Measurements from ENCODE around the gene KSR1. TPM values are rescaled to one million over a fixed set of nuclear protein-coding genes. Genes with fewer than 3 reads are reported as not detected.

The KSR1 gene
- total RNA-seq, 2 donors from 2014 or later: 132 to 194 TPM

DNA sequence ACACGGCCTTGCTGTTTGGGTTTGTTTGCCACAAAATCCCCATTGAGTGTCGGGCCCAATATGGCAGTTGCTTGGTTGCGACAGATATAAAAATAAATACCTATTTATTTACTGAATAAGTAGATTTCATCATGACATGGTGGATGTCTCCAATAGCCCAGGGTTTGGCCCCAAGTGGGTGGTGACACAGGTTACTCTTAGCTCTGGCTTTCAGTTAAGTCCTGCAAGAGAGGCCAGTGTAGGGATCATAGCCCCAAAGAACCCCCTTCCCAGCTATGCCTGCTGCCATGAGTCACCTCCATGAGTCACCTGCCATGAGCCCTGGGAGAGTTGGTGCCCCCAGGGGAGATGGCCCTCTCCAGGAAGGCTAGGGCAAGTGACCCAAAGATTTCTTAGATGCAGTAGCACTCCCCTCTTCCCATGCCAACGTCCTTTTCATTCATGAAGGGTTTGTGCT, 96.1 kb downstream of the KSR1 start:
- H3K27ac Mint-ChIP-seq: peak overlapping the region; percentile 41 to 46
- H3K36me3 Mint-ChIP-seq: peaks cover 17 to 39% of the 10 kb centered on the region in 2 donors
- no peaks in the 10 kb centered on the region for H3K9me3 Mint-ChIP-seq
- ATAC-seq: peak; percentile 63 to 82
- DNase-seq (ENCODE audit: low spot score in 2 of 2): no peak

DNA sequence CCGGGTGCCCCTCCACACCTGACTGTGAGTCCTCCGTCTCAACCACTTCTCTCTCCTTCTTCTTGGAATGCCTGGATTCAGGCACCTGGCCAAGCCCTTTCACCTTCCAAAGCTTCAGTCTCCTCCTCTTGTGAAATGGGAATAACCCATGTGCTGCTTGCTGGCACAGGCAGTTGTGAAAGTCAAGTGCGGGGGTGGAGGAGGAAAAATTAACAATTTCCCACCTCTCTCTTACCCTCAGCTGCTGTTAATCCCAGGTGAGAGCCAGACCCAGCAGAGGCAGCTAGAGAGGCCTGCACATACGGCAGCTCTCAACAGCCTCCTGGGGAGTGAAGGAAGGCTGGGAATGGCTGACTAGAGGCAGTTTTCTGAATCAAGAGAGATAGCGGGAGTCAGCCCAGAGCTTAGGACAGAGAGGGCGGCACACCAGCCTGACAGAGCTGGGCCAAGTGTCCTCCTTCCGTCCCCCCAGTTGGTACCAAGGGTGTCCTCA, 96.8 kb downstream of the KSR1 start:
- peaks cover 17 to 44% of the 10 kb centered on the region in 2 donors for H3K36me3 Mint-ChIP-seq
- H3K27ac Mint-ChIP-seq: peak overlapping the region; percentile 46 to 85
- H3K9me3 Mint-ChIP-seq: no peaks in the 10 kb centered on the region
- no peak for DNase-seq (ENCODE audit: low spot score in 2 of 2)
- ATAC-seq: no peak

DNA sequence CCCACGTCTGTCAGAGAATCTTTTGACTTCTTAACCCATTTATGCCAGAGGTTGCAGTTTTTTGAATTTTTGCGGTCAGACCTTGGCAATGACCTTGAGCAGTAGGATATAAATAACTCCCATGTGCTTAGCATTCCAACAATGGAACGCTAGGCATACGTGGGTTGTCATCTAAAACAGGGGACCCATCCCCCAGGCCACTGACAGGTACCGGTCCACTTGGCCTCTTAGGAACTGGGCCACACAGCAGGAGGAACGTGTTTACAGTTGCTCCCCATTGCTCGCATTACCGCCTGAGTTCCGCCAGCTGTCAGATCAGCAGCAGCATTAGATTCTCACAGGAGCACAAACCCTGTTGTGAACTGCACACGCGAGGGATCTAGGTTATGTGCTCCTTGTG, 97.9 kb downstream of the KSR1 start:
- ATAC-seq: no peak
- Mint-ChIP-seq H3K36me3 (peaks cover 22 to 55% of the 10 kb centered on the region in 2 donors), H3K27ac (peak overlapping the region in 1 of 2 donors; percentile 65), H3K9me3 (no peaks in the 10 kb centered on the region)
- no peak for DNase-seq (ENCODE audit: low spot score in 2 of 2)

DNA sequence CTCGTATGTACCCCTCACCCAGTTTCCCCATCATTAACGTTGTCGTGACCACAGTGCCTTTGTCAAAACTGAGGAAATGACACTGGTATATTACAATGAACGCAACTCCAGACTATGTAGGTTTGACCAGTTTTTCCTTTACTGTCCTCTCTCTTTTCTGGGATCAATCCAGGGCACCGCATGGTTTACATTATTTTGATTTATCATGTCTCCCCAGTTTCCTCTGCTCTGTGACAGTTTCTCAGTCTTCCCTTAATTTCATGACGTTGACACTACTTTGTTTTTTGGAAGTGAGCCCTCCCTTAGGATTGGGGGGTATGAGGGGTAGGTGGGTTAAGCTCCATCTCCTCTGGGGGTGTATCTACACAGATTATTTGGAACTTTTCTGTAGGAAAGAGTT, 98.7 kb downstream of the KSR1 start:
- Mint-ChIP-seq H3K27ac (no peak overlapping the region), H3K9me3 (no peaks in the 10 kb centered on the region), H3K36me3 (peaks cover 27 to 62% of the 10 kb centered on the region in 2 donors)
- no peak for DNase-seq (ENCODE audit: low spot score in 2 of 2)
- no peak for ATAC-seq

DNA sequence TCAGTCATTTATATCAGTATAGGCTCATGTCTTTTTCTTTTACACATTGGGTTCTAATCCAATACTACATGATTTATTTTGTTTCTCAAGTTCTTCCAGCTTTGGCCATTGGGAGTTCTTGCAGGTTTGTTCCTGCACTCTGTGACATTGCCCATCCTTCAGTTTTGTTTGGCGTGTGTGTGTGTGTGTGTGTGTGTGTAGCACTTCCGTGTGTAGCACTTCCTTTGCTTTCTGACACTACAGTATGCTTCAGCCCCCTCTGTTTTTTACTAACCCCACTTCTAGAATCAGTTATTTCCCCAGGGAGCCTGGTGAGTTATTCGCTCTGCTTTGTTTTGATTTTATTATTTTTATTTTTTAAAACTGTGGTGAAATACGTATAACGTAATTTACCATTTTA, 99.1 kb downstream of the KSR1 start:
- no peaks in the 10 kb centered on the region for H3K9me3 Mint-ChIP-seq
- ATAC-seq (no peak), DNase-seq (ENCODE audit: low spot score in 2 of 2) (no peak)
- no peak overlapping the region for H3K27ac Mint-ChIP-seq
- peaks cover 27 to 65% of the 10 kb centered on the region in 2 donors for H3K36me3 Mint-ChIP-seq

DNA sequence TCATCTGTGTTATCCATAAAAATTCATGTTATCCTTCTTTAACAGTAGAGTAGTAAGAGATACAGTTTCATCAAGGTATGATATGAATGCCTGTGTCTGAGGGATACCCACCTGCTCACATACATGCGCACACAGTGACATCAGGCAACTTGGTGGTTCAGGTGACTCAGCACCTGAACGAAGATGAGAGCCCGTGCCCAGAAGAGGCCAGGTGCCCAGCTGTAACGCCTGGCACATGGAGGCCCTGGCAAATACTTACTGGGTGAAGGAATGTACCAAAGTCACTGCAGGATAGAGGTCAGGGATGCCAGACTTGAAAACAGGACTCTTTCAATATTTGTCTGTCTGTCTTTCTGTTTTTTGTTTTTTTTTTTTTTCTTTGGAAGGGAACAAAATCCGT, 102.1 kb downstream of the KSR1 start:
- no peaks in the 10 kb centered on the region for H3K9me3 Mint-ChIP-seq
- no peak overlapping the region for H3K27ac Mint-ChIP-seq
- DNase-seq (ENCODE audit: low spot score in 2 of 2) (no peak), ATAC-seq (no peak)
- peaks cover 14 to 61% of the 10 kb centered on the region in 2 donors for H3K36me3 Mint-ChIP-seq

DNA sequence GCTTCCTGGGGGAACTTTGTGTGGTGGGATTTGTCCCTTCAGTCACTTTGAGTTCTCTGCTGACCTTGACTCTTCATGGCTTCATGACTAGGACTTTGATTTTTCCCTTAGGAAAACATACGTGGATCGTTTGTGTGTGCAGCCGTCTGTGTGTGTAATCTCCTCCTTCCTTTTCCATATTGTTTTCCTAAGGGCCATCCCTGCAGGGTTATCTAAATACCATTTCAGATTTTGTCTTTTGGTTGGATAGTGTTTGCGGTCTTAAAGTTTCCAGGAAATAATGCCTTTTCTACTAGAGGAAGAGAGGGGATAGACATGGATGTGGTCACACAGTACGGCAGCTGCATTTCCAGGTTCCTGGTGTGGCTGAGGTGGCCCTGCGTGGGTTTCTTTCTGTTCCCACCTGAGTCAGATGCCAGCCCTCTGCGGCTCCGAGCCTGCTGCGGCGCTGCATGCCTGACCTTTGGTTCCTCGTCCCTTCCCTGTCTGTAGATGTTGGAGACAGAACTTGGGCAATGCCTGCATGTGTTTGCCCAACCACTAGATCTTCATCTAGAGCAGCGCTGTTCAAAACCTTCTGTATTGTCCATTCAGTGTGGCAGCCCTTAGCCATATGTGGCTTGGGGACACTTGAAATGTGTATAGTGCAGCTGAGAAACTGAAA, 102.7 kb downstream of the KSR1 start:
- DNase-seq (ENCODE audit: low spot score in 2 of 2): no peak
- no peaks in the 10 kb centered on the region for H3K9me3 Mint-ChIP-seq
- peak overlapping the region in 1 of 2 donors; percentile 96 for H3K27ac Mint-ChIP-seq
- peaks cover 14 to 68% of the 10 kb centered on the region in 2 donors for H3K36me3 Mint-ChIP-seq
- ATAC-seq: no peak

DNA sequence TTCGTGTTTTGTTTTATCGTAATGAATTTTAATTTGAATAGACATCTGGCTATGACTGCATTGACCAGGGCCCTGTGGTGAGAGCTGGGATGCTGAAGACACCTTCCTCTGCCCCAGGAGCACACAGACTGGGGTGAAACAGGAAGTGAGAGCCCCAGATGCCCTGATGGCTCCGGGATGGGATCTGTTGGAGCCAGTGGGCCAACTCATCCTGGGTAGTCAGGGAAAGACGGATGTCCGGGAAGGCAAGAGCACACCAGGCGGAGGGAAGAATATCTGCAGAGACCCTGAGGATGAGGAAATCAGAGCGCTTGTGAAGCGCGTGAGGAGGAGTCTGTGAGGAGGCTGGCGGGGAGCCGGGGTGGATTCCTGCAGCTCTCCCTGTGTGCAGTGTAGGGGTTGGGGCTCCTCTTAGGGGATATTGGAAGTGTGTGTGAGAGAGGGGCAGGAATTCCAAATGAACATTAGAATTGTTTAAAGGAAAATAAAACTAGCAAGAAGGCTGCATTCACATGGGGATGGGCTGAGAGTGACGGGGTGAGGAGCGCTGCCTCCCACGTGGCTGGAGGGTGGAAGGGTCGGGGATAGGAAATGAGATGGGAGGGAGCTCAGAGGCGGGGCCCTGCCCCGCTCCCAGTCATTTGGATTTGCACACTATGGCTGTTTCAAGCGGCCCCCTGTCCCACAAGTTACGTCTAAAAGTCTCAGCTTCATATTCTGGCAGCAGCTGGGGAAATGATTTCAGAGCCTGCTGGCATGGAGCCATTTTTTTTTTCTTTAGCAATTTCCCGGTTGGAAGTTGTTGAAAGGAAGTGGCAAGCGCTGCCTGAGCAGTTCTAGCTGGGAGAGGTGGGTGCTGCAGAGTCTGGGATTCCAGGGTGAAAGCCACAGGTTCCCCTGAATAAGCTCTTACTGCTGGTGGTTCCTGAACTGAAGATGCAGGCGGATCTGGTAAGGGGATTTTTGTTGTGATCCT, 103.5 kb downstream of the KSR1 start:
- Mint-ChIP-seq H3K27ac (peak overlapping the region in 1 of 2 donors; percentile 96), H3K9me3 (no peaks in the 10 kb centered on the region), H3K36me3 (peaks cover 14 to 73% of the 10 kb centered on the region in 2 donors)
- DNase-seq (ENCODE audit: low spot score in 2 of 2) (no peak), ATAC-seq (no peak)

DNA sequence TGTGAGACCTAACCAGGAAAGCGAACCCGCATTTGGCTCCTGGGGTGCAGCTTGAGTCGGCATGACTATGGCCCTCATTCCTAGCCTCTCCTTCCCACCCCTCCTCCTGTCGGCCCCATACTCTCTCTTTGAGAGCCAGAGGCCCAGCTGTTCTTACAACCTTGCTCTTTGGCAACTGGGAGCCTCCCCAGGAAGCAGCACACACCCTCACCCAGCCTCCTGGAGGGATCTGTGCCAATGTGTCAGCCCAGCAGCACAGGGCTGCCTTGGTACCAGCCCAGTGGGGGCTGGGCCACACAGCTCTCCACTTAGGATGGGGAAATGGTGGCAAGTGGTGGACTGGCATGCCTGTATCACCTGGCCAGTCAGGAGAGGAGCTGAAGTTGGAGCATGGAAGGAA, 104.4 kb downstream of the KSR1 start:
- DNase-seq (ENCODE audit: low spot score in 2 of 2) (no peak), ATAC-seq (no peak)
- Mint-ChIP-seq H3K36me3 (peaks cover 14 to 75% of the 10 kb centered on the region in 2 donors), H3K27ac (peak overlapping the region in 1 of 2 donors; percentile 9), H3K9me3 (no peaks in the 10 kb centered on the region)

DNA sequence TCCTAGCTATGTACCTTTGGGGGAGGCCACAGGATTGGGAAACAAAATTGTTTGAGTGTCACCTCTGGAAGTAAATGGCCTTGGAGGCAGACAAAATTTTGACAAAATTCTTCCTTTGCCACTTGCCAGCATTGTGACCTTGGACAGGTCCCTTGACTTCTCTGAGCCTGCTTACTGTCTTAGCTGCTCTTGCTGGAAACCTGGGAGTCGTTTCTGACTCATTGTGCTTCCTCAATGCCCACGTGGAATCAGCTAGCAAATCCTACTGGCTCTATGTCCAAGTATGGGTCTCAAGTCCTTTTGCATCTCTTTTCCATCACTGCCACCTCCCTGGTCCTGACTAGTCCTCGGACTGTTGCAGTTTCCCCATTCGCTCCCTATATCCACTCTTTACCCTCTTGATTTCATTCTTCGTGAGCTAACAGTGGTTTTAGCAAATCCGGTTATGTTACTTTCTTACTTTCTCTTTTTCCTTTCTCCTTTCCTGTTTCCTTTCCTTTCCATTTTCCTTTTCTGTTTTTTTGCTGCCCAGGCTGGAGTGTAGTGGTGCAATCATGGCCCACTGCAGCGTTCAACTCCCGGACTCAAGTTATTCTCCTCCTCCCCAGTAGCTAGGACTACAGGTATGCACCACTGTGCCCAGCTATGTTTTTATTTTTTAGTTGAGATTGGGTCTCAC, 106.7 kb downstream of the KSR1 start:
- ATAC-seq: no peak
- Mint-ChIP-seq H3K36me3 (peaks cover 14 to 74% of the 10 kb centered on the region in 2 donors), H3K27ac (peak overlapping the region; percentile 2 to 76), H3K9me3 (no peaks in the 10 kb centered on the region)
- no peak for DNase-seq (ENCODE audit: low spot score in 2 of 2)

DNA sequence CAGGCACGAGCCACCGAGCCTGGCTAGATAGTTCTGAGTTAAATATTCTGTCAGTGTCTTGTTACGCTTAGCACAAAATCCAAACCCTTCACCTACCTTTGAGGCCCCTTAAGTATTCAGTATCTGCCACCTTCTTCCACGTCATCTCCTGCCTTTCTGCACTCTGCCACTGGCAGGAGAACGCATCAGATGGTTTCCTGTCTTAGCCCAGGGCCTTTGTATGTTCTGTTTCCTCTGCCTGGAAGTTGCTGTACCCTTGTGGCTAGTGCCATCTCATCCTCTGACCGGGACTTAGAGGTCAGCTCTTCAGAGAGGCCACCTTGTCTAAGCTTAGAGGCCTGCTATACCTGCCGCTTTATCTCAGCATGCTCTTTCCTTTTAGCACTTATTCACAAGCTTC, 107.3 kb downstream of the KSR1 start:
- DNase-seq (ENCODE audit: low spot score in 2 of 2) (no peak), ATAC-seq (peak in 1 of 2 donors; percentile 21)
- peak overlapping the region; percentile 2 to 84 for H3K27ac Mint-ChIP-seq
- H3K36me3 Mint-ChIP-seq: peaks cover 14 to 68% of the 10 kb centered on the region in 2 donors
- H3K9me3 Mint-ChIP-seq: no peaks in the 10 kb centered on the region

DNA sequence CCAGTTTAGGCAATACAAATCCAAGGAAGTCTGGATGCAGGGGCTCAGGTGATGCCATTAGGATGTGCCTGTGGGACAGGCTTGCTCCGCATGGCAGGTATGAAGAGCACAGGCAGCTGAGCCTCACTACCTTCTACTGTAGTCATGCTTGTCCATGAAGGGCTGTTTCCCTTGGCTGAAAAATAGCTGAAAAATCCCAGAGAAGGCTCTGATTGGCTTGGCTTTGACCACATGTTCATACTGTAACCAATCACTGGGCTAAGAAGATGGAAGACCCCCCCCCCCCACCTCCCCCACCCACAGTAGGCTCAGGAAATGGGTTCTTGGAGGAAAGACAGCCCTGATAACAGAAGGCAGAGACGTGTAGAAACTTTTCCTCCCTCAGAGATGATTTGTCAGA, 108.2 kb downstream of the KSR1 start:
- peak overlapping the region in 1 of 2 donors; percentile 84 for H3K27ac Mint-ChIP-seq
- no peak for ATAC-seq
- no peak for DNase-seq (ENCODE audit: low spot score in 2 of 2)
- no peaks in the 10 kb centered on the region for H3K9me3 Mint-ChIP-seq
- peaks cover 6 to 66% of the 10 kb centered on the region in 2 donors for H3K36me3 Mint-ChIP-seq

DNA sequence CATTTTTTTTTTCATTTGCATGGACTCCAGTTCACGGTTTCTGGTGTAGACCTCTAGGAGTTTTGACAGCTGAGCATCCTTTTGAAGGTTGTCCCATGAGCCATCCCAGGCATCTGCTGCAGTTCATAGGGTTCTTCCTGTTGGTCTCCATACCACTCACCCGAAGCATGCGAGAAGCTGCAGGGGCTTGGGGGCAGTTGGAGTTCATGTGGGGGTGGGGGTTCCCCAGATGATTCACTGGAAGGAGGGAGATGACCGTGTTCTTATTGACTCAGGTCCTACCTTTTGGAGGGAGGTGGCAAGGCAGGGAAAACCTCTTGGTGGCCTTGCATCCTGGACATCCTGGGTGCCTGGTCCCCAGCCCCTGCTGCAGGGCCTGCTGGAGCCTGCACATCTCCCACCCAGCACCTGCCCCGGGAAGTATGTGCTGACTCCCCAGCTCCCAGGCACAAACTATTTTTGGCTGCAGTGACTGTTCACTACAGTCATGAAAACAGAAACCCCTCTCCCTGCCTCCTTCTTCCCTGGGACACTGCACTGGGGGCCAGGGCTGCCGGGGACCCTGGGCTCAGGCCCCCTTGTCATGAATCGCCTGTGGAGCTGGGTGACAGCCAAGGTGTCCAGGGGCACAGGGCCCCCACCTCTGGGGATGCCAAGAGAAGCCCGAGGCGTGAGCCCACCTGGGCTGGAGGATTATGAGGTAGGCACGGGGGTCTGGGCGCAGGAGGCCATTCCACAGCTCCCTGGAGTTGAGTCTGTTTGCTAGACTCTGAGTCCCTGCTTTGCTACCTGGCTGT, 109.8 kb downstream of the KSR1 start:
- Mint-ChIP-seq H3K36me3 (peaks cover 4 to 54% of the 10 kb centered on the region in 2 donors), H3K27ac (peak overlapping the region; percentile 62 to 85), H3K9me3 (no peaks in the 10 kb centered on the region)
- DNase-seq (ENCODE audit: low spot score in 2 of 2) (peak; percentile 33 to 58), ATAC-seq (peak; percentile 78 to 89)

DNA sequence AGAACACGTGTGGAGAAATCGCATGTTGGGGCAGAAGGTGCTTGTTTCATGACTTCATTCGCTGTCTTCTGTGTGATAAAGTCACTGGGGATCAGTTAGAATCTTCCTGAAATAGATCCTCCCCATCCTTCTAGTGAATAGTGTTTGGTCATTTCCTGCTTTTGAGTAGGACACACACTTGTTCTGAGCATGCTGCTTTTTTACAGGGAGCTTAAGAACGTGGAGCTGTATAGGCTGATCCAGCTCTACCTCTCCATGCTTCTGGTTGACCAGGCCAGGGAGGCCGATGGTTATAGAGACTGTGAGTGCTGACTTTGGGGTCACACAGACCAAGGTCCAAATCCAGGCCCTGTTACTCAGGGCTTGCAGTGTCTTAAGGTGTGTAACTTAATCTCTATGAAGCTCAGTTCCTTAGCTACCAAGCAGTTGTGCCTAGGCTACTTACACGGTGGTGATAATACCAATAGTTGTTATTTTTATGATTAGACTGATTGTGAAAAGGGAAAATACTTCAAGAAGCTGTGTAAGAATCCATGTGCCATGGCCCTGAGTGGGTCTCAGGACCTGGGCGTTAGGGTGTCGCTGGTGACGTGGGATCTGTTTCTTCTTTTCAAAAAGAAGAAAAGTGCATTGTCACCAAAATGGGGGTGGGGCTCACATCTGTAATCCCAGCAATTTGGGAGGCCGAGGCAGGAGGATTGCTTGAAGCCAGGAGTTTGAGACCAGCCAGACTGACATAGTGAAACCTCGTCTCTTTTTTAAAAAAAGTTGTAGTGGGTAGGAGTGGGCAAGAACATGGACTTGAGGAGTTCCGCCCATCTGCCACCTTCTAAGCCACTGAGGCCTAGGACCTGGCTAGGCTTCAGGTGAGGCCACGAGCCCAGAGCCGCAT, 110.7 kb downstream of the KSR1 start:
- Mint-ChIP-seq H3K27ac (peak overlapping the region; percentile 36 to 62), H3K9me3 (no peaks in the 10 kb centered on the region), H3K36me3 (peaks cover 0 to 51% of the 10 kb centered on the region in 2 donors)
- DNase-seq (ENCODE audit: low spot score in 2 of 2) (no peak), ATAC-seq (no peak)

DNA sequence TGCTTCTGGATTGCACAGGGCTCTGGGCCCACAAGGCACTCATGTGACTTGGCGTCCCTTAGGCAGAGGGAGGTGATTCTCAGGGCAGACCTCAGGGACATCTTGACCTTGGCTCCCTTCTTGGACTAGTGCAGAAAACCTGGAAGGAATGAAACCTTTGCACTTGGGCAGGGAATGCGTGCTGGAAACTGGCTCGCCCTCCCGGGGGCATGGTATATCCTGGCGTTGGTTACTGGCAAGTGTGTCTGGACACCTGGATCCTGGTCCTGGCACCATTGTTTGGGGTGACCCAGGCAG, 111.3 kb downstream of the KSR1 start:
- Mint-ChIP-seq H3K9me3 (no peaks in the 10 kb centered on the region), H3K27ac (no peak overlapping the region), H3K36me3 (peaks cover 0 to 49% of the 10 kb centered on the region in 2 donors)
- DNase-seq (ENCODE audit: low spot score in 2 of 2) (no peak), ATAC-seq (no peak)
